Measurements from ENCODE around the gene ARID5B. TPM values are rescaled to one million over a fixed set of nuclear protein-coding genes. Genes with fewer than 3 reads are reported as not detected.

ARID5B gene
- total RNA-seq, 1 experiment from 2014 or later = 2.3 TPM

DNA sequence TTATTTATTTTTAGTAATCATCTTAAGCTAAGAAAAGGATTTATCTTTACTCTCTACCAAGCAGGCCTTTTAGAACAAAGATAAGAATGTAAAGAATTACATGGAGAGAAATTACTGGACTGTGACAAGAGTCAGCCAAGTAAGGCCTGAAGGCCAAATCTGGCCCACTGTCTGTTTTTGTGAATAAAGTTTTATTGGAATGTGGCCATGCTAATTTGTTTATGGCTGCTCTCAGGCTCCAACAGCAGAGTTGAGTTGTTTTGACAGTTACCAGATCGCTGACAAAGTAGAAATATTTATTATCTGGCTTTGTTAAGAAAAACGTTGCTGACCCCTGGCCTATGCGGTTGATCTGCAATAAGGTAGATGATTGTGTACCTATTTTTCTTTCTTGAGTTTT, 6.1 kb downstream of the ARID5B start (continued):
- no peak for TF ChIP-seq FOXP4 (CRISPR knock-in tag; IDR thresholded peaks at IDR 0.05)
- TF ChIP-seq, protein P1, sequence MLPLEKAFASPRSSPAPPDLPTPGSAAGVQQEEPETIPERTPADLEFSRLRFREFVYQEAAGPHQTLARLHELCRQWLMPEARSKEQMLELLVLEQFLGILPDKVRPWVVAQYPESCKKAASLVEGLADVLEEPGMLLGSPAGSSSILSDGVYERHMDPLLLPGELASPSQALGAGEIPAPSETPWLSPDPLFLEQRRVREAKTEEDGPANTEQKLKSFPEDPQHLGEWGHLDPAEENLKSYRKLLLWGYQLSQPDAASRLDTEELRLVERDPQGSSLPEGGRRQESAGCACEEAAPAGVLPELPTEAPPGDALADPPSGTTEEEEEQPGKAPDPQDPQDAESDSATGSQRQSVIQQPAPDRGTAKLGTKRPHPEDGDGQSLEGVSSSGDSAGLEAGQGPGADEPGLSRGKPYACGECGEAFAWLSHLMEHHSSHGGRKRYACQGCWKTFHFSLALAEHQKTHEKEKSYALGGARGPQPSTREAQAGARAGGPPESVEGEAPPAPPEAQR (CRISPR knock-in tag; IDR thresholded peaks at IDR 0.05) = no peak

DNA sequence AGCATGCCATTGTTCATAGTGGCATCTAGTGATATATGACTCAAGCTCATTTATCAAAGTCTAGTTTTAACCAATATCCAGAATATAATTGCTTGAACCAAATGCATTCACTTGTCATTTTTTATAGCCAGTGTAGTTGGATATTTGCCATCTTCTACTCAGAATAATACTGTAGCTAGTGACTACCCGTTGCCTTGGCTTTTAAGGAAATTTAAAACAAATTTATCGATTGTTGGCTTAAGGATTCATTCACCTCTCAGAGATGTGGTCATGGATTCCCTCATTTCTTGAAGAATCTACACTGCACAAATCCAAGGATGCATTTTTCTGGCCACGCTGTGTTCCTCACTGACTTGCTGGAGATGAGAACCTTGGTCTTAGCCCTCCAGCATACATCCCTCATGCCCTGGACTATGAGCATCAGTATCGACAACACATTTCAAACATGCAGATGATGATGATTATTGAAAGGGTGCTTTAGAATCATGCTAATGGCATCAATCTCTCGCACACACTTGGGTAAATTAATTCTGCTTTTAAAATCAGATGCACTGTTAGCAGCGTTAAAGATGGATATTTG, 8.8 kb downstream of the ARID5B start:
- no peaks in the 10 kb centered on the region for H3K9me3 Mint-ChIP-seq
- ATAC-seq (no peak), DNase-seq (ENCODE audit: low spot score) (no peak)
- CTCF ChIA-PET = no interaction called here
- POLR2A ChIA-PET = no interaction called here
- TF ChIP-seq ZNF425 (CRISPR knock-in tag; conservative IDR thresholded peaks at IDR 0.05) (no peak), SMAD4 (CRISPR knock-in tag; IDR thresholded peaks at IDR 0.05) (no peak)
- no peaks in the 10 kb centered on the region for H3K27me3 Mint-ChIP-seq (ENCODE audit: low read depth)
- H3K36me3 Mint-ChIP-seq = no peaks in the 10 kb centered on the region
- no peaks in the 10 kb centered on the region for H3K4me1 Mint-ChIP-seq
- no peak overlapping the region for H3K4me3 Mint-ChIP-seq
- no peak overlapping the region for H3K27ac Mint-ChIP-seq

DNA sequence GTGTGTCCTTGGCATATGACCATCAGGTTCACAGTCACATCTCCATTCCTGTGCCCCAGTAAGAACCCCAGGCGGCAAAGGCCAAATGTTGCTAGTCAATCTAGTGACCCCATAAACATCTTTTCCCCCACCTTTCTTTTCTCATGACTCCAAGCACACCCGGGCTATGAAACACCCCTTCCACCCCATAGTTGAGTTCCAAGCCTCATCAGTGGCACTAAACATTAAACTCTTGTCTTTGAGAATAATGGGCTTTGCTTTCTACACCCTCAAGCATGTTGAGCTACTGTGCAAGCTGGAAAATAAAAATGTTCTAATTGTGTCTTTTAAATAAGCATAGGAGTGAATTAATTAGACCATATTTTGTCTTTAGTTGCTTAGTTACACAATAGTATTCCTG, 9.4 kb downstream of the ARID5B start:
- TF ChIP-seq SOX15 (CRISPR knock-in tag; IDR thresholded peaks at IDR 0.05) (no peak), ZNF425 (CRISPR knock-in tag; conservative IDR thresholded peaks at IDR 0.05) (no peak), HMGXB4 (CRISPR knock-in tag; IDR thresholded peaks at IDR 0.05) (no peak)
- H3K4me3 Mint-ChIP-seq = no peak overlapping the region
- POLR2A ChIA-PET = no interaction called here
- H3K4me1 Mint-ChIP-seq = no peaks in the 10 kb centered on the region
- H3K27me3 Mint-ChIP-seq (ENCODE audit: low read depth) = no peaks in the 10 kb centered on the region
- no peaks in the 10 kb centered on the region for H3K36me3 Mint-ChIP-seq
- ATAC-seq (no peak), DNase-seq (ENCODE audit: low spot score) (no peak)
- no peaks in the 10 kb centered on the region for H3K9me3 Mint-ChIP-seq
- no peak overlapping the region for H3K27ac Mint-ChIP-seq
- CTCF ChIA-PET = no interaction called here

- H3K27ac Mint-ChIP-seq = no peak overlapping the region
- no peaks in the 10 kb centered on the region for H3K36me3 Mint-ChIP-seq
- DNase-seq (ENCODE audit: low spot score) (no peak), ATAC-seq (no peak)
- ChIA-PET CTCF (no interaction called here), POLR2A (no interaction called here)
- H3K4me1 Mint-ChIP-seq = no peaks in the 10 kb centered on the region
- H3K4me3 Mint-ChIP-seq = no peak overlapping the region
- no peaks in the 10 kb centered on the region for H3K27me3 Mint-ChIP-seq (ENCODE audit: low read depth)
- H3K9me3 Mint-ChIP-seq = no peaks in the 10 kb centered on the region
- TF ChIP-seq NFYB (CRISPR knock-in tag; conservative IDR thresholded peaks at IDR 0.05; ENCODE audit: low read depth) = no peak
- TF ChIP-seq TCF7 (CRISPR knock-in tag; IDR thresholded peaks at IDR 0.05; ENCODE audit: low read depth) = no peak
- TF ChIP-seq, protein P2, sequence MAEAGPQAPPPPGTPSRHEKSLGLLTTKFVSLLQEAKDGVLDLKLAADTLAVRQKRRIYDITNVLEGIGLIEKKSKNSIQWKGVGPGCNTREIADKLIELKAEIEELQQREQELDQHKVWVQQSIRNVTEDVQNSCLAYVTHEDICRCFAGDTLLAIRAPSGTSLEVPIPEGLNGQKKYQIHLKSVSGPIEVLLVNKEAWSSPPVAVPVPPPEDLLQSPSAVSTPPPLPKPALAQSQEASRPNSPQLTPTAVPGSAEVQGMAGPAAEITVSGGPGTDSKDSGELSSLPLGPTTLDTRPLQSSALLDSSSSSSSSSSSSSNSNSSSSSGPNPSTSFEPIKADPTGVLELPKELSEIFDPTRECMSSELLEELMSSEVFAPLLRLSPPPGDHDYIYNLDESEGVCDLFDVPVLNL (CRISPR knock-in tag; IDR thresholded peaks at IDR 0.05; ENCODE audit: borderline replicate concordance, low read depth) = no peak
- TF ChIP-seq, protein P3, sequence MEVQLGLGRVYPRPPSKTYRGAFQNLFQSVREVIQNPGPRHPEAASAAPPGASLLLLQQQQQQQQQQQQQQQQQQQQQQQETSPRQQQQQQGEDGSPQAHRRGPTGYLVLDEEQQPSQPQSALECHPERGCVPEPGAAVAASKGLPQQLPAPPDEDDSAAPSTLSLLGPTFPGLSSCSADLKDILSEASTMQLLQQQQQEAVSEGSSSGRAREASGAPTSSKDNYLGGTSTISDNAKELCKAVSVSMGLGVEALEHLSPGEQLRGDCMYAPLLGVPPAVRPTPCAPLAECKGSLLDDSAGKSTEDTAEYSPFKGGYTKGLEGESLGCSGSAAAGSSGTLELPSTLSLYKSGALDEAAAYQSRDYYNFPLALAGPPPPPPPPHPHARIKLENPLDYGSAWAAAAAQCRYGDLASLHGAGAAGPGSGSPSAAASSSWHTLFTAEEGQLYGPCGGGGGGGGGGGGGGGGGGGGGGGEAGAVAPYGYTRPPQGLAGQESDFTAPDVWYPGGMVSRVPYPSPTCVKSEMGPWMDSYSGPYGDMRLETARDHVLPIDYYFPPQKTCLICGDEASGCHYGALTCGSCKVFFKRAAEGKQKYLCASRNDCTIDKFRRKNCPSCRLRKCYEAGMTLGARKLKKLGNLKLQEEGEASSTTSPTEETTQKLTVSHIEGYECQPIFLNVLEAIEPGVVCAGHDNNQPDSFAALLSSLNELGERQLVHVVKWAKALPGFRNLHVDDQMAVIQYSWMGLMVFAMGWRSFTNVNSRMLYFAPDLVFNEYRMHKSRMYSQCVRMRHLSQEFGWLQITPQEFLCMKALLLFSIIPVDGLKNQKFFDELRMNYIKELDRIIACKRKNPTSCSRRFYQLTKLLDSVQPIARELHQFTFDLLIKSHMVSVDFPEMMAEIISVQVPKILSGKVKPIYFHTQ (CRISPR knock-in tag; IDR thresholded peaks at IDR 0.05) = no peak
- TF ChIP-seq, protein P4, sequence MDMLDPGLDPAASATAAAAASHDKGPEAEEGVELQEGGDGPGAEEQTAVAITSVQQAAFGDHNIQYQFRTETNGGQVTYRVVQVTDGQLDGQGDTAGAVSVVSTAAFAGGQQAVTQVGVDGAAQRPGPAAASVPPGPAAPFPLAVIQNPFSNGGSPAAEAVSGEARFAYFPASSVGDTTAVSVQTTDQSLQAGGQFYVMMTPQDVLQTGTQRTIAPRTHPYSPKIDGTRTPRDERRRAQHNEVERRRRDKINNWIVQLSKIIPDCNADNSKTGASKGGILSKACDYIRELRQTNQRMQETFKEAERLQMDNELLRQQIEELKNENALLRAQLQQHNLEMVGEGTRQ (CRISPR knock-in tag; IDR thresholded peaks at IDR 0.05) = no peak
These were observed 9.9 kb downstream of the ARID5B start for GRCh38 chr10:61911425-61911824.

Data from WTC11 (cell line).